ENCODE data around the gene SLC22A23.

The SLC22A23 gene

DNA sequence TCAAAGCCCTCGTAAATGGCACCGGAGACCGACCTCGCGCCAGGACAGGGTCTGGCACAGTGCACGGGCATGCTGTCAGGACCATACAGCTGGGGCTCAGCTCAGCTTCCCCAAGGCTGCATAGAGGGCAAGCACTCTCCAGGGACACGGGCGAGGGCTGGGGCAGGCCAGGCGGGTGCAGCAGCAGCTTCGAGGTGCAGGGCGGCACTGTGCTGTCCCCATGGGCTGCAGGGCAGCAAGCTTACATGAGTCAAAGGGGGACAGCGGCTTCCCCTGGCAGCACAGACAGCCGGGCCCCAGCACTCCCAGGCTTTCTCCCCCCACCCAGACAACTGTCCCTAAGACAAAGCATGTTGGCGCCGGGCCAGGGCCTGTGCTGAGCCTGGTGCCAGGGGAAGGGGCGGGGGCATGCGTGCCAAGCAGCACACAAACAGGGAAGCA is 172.4 kb downstream of the SLC22A23 start:
- Histone ChIP-seq H3K9ac (ENCODE audit: insufficient read length, low read depth) (no peak overlapping the region), H3K4me1 (ENCODE audit: insufficient read depth, insufficient read length) (peaks cover 11% of the 10 kb centered on the region), H3K36me3 (ENCODE audit: insufficient read depth, insufficient read length, low read length) (peaks cover 24% of the 10 kb centered on the region), H3K4me3 (ENCODE audit: insufficient read length, low read depth) (no peak overlapping the region), H3K9me3 (ENCODE audit: insufficient read depth, low read length) (no peaks in the 10 kb centered on the region), H3K27me3 (ENCODE audit: insufficient read depth, insufficient read length) (no peaks in the 10 kb centered on the region)
- DNase-seq (ENCODE audit: low read depth, low spot score), result no peak
- TF ChIP-seq SUZ12 (IDR thresholded peaks at IDR 0.05; ENCODE audit: extremely low read depth, insufficient read depth, insufficient read length) (no peak), YY1 (IDR thresholded peaks at IDR 0.05; ENCODE audit: insufficient read depth, insufficient read length) (no peak)

DNA sequence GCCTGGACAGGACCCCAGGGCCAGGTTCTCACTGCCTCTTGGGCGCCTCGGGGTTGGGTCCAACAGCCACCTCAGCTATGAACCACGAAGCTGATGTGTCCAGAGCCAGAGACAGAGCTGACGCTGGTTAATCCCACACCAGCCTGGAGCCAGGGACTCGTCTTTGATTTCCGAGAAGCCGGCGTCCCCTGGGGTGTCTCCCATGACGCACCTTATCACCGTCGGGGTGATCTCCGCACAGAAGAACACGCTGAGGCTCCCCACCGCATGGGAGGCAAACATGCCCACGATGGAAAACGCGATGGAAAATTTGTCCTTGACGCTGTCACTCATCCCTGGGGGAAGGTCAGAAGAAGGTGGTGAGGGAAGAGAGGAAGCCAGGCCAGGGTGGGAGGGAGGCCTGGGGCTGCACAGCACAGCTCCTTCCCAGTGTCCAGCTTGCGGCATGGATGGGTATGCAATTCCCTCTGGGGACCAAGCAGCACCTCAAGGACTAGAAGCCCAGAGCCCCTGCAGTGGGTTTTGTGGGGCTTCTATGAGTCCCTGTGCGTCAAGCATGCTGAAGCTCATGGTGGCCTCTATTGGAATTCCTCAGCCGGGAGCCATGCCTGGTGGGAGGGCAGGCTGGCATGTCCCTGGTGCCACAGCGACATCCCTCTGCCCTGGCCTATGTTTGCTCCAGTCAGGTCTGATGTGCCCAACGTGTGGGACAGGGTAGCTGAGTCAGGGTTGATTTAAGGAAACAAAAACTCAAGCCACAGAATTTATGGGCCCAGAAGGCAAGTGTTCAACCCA is 173.0 kb downstream of the SLC22A23 start:
- TF ChIP-seq YY1 (IDR thresholded peaks at IDR 0.05; ENCODE audit: insufficient read depth, insufficient read length), result no peak
- TF ChIP-seq SUZ12 (IDR thresholded peaks at IDR 0.05; ENCODE audit: extremely low read depth, insufficient read depth, insufficient read length), result no peak
- TF ChIP-seq ZNF274 (IDR thresholded peaks at IDR 0.05; ENCODE audit: low read depth, low read length), result no peak
- Histone ChIP-seq H3K36me3 (ENCODE audit: insufficient read depth, insufficient read length, low read length) (peaks cover 19% of the 10 kb centered on the region), H3K9me3 (ENCODE audit: insufficient read depth, low read length) (no peaks in the 10 kb centered on the region), H3K4me3 (ENCODE audit: insufficient read length, low read depth) (no peak overlapping the region), H3K27me3 (ENCODE audit: insufficient read depth, insufficient read length) (no peaks in the 10 kb centered on the region), H3K4me1 (ENCODE audit: insufficient read depth, insufficient read length) (peaks cover 11% of the 10 kb centered on the region), H3K9ac (ENCODE audit: insufficient read length, low read depth) (no peak overlapping the region)
- no peak for DNase-seq (ENCODE audit: low read depth, low spot score)

DNA sequence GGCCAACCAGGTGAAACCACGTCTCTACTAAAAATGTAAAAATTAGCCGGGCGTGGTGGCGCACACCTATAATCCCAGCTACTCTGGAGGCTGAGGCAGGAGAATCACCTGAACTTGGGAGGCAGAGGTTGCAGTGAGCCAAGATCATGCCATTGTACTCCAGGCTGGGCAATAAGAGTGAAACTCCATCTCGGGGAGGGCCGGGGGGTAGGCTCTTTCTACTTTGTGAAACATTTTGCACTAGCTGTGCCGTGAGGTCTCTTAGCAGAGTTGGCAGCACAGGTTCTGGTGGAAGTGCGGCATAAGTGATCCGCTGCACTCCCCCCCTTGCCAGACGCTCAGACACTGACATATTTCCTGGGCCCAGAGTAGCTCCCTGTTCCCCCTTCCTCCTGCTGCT is 173.6 kb downstream of the SLC22A23 start:
- TF ChIP-seq YY1 (IDR thresholded peaks at IDR 0.05; ENCODE audit: insufficient read depth, insufficient read length) (no peak), SUZ12 (IDR thresholded peaks at IDR 0.05; ENCODE audit: extremely low read depth, insufficient read depth, insufficient read length) (no peak), ZNF274 (IDR thresholded peaks at IDR 0.05; ENCODE audit: low read depth, low read length) (no peak)
- Histone ChIP-seq H3K36me3 (ENCODE audit: insufficient read depth, insufficient read length, low read length) (peaks cover 19% of the 10 kb centered on the region), H3K4me3 (ENCODE audit: insufficient read length, low read depth) (no peak overlapping the region), H3K9me3 (ENCODE audit: insufficient read depth, low read length) (no peaks in the 10 kb centered on the region), H3K9ac (ENCODE audit: insufficient read length, low read depth) (no peak overlapping the region), H3K4me1 (ENCODE audit: insufficient read depth, insufficient read length) (peaks cover 11% of the 10 kb centered on the region), H3K27me3 (ENCODE audit: insufficient read depth, insufficient read length) (no peaks in the 10 kb centered on the region)
- no peak for DNase-seq (ENCODE audit: low read depth, low spot score)

DNA sequence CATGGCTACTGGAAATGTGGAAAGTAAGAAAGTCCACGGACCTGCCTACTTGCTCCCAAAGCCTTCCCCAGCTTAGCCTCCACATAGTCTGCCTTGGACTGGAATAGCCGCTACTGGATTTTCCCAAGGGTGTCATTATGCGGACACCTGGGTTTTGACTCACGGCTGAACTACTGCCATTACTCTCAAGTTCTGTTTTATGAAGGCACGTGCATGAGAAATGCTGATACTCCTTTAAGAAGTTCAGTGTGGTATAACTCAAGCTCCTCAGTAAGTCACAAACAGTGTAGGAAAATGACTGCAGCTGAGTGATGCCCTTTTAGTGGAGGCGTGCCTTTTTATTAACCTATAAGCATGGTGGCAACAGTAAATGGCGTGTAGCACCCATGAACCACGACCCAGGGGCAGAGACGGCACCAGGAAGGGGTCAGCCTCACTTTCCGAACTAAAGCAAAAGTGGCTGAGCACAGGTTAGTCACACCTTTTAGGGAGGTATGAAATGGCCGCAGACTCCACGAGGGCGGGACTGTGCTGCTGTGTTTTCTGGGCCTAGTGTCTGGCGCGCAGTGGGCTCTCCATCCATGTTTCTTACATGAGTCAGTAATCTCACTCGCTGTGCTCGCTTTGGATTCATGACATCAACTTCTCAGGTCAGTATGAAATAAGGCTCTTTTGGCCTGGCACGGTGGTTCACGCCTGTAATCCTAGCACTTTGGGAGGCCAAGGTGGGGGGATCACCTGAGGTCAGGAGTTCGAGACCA is 174.2 kb downstream of the SLC22A23 start:
- peaks cover 11% of the 10 kb centered on the region for H3K4me1 ChIP-seq (ENCODE audit: insufficient read depth, insufficient read length)
- DNase-seq (ENCODE audit: low read depth, low spot score), result no peak
- no peaks in the 10 kb centered on the region for H3K9me3 ChIP-seq (ENCODE audit: insufficient read depth, low read length)
- TF ChIP-seq YY1 (IDR thresholded peaks at IDR 0.05; ENCODE audit: insufficient read depth, insufficient read length) (no peak), SUZ12 (IDR thresholded peaks at IDR 0.05; ENCODE audit: extremely low read depth, insufficient read depth, insufficient read length) (no peak), ZNF274 (IDR thresholded peaks at IDR 0.05; ENCODE audit: low read depth, low read length) (no peak)
- H3K4me3 ChIP-seq (ENCODE audit: insufficient read length, low read depth), result no peak overlapping the region
- no peak overlapping the region for H3K9ac ChIP-seq (ENCODE audit: insufficient read length, low read depth)
- H3K27me3 ChIP-seq (ENCODE audit: insufficient read depth, insufficient read length), result no peaks in the 10 kb centered on the region
- H3K36me3 ChIP-seq (ENCODE audit: insufficient read depth, insufficient read length, low read length), result peaks cover 19% of the 10 kb centered on the region

DNA sequence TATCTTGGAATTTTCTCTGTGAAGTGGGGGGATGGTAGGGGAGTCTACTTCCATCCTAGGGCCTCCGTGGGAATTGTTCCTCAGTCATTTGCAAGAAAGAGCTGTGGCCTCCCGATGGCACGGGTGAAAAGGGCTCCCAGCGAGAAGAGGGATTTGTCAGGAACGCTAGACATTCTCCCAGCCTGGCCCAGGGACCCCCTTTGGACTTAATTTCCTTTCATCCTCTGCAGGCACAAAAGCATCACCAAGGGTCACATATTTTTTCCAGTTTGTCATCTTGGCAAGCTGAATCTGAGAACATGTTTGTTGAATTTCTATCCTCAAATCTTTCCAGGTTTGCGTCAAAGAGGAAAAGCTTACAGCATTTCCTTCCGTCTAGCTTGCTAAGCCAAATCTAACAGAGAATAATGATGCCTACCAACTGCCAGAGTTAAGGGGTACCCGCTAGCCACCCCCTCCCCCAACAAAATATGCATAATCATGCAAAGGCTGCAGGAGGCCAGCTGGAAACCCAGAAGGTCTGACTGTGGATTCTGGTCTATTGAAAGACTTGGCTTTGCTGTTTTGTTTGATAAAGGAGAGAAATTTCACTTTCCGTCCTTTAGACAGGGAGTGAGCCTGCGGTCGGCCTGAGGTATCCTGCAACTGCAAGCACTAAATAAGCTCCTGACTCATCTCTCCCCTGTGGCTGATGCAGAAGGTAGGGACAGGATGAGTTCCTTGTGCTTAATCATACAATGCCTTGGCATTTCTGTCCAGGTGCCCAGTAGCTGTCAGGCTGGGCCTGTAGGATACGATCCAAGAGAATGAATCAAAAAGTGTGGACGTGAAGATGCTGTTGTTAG is 175.0 kb downstream of the SLC22A23 start:
- DNase-seq (ENCODE audit: low read depth, low spot score), result peak; percentile 43
- Histone ChIP-seq H3K4me1 (ENCODE audit: insufficient read depth, insufficient read length) (peaks cover 13% of the 10 kb centered on the region), H3K27me3 (ENCODE audit: insufficient read depth, insufficient read length) (no peaks in the 10 kb centered on the region), H3K9me3 (ENCODE audit: insufficient read depth, low read length) (no peaks in the 10 kb centered on the region), H3K36me3 (ENCODE audit: insufficient read depth, insufficient read length, low read length) (peaks cover 20% of the 10 kb centered on the region), H3K4me3 (ENCODE audit: insufficient read length, low read depth) (no peak overlapping the region), H3K9ac (ENCODE audit: insufficient read length, low read depth) (peak overlapping the region; percentile 15)
- TF ChIP-seq SUZ12 (IDR thresholded peaks at IDR 0.05; ENCODE audit: extremely low read depth, insufficient read depth, insufficient read length) (no peak), YY1 (IDR thresholded peaks at IDR 0.05; ENCODE audit: insufficient read depth, insufficient read length) (no peak), ZNF274 (IDR thresholded peaks at IDR 0.05; ENCODE audit: low read depth, low read length) (no peak)

DNA sequence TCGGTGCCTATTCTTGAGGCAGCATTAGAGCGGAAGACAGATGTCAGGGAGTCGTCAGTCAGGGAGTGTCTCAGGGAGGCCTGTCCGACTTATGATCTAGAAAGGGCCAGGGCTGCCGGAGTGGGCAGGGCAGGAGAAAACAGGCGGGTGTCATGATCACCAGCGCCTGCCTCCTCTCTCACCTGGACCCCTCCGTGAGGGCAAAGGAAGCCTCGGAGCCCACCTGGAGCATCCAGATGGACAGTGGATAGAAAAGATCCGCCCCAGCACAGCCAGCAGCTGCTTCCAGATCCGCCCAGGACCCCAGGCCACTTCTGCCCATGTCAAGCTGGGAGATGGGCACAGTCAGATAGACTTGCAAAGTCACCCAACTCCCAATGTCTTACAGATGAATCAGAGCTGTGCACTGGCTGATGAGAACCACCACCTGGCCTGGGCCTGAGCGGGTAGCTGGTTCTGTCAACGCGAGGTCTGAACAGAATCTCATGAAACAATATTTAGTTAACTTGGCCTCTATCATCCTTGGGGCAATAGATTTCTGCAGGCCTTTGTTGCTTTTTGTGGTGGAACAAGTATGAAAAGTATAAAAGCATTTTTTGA is 175.9 kb downstream of the SLC22A23 start:
- Histone ChIP-seq H3K36me3 (ENCODE audit: insufficient read depth, insufficient read length, low read length) (peaks cover 18% of the 10 kb centered on the region), H3K4me3 (ENCODE audit: insufficient read length, low read depth) (no peak overlapping the region), H3K9ac (ENCODE audit: insufficient read length, low read depth) (no peak overlapping the region), H3K4me1 (ENCODE audit: insufficient read depth, insufficient read length) (peaks cover 13% of the 10 kb centered on the region), H3K27me3 (ENCODE audit: insufficient read depth, insufficient read length) (no peaks in the 10 kb centered on the region), H3K9me3 (ENCODE audit: insufficient read depth, low read length) (no peaks in the 10 kb centered on the region)
- no peak for DNase-seq (ENCODE audit: low read depth, low spot score)
- TF ChIP-seq SUZ12 (IDR thresholded peaks at IDR 0.05; ENCODE audit: extremely low read depth, insufficient read depth, insufficient read length) (no peak), ZNF274 (IDR thresholded peaks at IDR 0.05; ENCODE audit: low read depth, low read length) (no peak), YY1 (IDR thresholded peaks at IDR 0.05; ENCODE audit: insufficient read depth, insufficient read length) (no peak)
